Activated CD4-positive, alpha-beta T cell treated with anti-CD3 and anti-CD28 coated beads for 48 hours (primary cell): Measurements from ENCODE around the gene KDM5B.
A peak's percentile ranks its signal among the peaks of the same experiment; 100 is the strongest.
"Not testable (repeated sequence)": the region's sequence is repeated elsewhere in the genome, so short reads cannot be mapped to it uniquely, and the experiment has no call there.

ENCODE experiments used
- DNase-seq: peaks from one replicate; pipeline ENCODE4 v3.0.0-alpha.2; 2020

Gene KDM5B

GRCh38 chr1:202812176-202813026, 4.2 kb upstream of the KDM5B start:
- DNase-seq, result no peak

DNA sequence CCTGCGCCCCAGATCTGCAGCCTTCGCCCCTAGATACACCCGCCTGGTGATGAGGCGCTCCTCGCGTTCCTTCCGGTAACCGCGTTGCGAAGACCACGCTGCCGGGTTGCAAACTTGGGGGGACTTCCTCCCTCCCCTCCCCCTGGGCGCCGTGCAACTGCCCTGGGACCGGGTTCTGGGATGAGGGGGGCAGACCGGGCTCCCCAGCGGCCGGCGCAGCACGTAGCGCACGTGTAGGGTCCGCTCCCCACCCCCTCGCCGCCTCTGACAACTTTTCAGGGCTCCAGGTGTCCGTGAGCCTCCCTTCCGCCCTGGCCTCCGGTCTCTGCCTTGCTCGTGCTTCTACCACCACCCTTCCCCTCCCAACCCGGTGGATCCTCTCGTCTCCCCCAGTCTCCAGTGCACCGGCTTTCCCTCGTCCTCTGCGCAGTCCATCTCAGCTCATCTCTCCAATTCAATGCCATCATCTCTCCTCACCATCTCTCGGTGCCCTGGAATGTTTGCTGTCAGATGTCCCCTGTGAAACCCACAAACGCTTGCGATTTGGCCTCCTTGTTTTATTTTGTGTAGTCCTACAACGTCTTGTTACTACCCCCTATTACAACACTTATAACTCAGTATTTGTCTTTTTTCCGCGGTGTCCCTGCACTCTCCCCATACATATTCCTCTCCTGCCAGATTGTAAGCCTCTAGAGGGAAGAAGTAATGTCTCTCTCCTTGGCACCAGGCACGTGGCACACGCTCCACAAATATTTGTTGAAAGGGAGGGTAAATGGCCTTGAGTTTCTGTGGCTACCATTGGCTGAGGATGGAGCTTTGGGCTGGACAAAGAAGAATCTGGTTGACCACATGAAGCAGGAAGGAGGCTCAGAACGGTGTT, 3.3 kb upstream of the KDM5B start:
- peak; percentile 50 for DNase-seq

DNA sequence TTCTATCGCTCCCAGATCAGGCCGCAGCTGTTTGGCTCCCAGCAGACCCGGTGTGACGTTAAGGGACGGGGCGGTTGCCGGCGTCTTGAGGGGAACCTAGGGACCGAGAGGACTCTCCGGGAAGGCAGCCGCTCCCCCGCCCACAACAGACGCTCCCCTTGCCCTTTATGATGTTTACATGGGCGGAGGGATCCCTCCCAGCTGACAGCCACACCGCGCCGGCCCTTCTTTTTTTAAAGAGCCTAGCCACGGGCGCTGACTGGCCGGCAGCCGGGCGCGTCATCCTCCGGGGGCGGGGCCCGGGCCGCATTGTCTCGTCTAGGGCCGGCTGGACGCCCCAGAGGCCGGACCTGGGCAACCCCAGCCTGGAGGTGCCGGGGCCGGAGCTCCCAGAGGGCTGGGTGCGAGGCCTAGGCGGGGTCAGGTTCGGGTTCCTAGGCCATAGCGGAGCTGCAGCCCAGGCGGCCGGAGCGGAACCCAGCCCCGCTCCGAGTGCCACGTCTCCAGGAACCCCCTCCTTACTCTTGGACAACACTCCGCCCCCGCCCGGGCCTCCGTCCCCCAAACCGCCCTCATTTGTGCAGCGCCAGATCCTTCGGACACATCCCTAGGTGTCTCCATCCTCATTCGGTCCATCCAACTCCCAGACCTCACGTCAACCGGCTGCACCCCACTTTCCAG, 2.5 kb upstream of the KDM5B start, which contains the start of gene PCAT6:
Gene PCAT6, plus strand, starts transcription at position 340 of the 681 bp plus-strand sequence.
- peak; percentile 91 for DNase-seq

- DNase-seq, result no peak
These were observed 2.0 kb upstream of the KDM5B start for GRCh38 chr1:202810193-202810614.

DNA sequence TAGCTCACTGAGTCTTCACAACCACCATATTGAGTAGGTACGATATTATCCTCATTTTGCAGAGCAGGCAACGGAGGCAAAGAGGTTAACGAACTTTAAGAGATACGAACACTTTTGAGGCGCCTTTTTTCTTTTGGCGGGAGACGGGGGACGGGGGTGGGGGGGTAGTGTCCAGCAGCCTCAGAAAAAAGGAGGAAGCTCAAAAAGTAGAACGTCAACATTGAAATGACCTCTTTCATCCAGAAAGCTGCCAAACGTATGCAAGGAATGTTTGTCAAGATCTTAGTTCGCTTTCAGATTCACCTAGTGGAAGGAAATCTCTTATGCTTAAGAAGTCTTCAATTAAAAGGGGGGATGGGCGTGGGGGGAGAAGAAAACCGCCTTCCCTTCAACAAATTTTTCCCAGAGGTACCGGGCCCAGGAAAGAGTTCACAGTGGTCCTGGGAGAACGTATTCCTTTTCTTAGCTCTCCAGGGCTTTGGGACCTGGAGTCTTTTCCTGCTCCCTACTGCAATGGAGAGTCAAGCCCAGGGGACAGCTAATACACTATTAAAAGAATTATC, 1.5 kb upstream of the KDM5B start:
- DNase-seq, result no peak

DNA sequence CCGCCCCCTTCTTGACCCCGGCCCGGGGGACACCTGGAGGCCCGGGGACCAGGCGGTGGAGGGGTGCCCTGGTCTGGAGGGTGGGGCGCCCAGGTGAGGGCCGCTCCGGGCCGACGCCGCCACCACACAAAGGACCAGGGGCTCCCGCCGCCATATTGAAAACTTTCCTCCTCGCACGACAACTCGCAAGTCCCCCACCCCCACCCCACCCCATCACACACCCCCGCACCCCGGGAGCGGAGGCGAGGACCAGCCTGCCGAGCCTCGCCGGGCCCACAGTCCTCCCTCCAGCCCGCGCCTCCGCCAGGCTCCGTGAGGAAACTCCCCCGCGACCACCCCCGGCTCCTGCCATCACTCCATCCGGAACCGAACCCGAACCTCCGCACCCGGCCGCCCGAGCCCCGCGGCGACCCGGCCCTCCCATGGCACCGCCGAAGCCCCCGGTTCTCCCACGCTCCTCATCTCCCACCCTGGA, 733 bp downstream of the KDM5B start:
- DNase-seq, result peak; percentile 60

- peak; percentile 51 for DNase-seq
These were observed 1.3 kb downstream of the KDM5B start for GRCh38 chr1:202806845-202807450.

DNA sequence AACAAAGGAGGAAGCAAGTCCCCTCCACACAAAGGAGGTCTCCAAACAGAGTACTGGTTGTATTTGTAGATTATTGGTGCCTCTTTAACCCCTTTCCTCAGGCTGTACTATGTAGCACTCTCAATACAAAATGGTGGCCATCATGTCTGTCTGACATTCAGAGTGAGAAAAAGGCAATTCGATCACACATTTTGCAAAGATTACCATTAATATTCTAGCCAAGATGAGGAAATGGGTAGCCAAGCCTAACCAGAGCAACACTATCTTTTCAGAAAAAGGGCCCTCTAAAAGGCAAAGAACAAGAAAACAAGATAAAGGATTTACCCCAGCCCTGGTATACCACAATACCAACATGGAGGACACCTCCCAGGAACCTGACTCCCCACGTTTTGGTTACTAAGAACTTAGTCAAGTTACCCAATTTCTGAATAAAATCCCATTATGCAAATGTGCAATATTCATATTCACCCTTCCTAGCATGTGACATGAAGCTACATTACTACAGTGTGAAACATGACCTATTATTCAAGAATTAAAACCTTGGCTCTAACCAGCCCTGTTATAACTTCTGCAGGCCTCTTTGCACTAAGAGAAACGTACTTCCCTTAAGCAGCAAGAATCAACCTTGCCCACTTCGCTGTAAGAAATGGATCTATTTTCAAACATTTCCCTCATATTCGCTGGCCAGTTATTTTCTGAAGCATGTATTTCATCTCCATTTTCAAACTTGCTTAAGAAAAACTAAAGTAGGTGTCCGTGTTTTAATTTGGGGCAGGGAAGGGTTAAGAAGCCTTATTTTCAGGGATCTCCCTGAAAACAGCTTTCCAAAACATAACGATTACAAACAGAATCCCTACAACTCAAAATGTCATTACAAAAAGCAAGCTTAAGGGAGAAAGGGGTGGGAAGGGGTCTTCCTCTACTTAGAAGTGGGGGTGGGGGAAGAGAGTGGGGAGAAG, 2.1 kb downstream of the KDM5B start:
- peak; percentile 45 for DNase-seq

DNA sequence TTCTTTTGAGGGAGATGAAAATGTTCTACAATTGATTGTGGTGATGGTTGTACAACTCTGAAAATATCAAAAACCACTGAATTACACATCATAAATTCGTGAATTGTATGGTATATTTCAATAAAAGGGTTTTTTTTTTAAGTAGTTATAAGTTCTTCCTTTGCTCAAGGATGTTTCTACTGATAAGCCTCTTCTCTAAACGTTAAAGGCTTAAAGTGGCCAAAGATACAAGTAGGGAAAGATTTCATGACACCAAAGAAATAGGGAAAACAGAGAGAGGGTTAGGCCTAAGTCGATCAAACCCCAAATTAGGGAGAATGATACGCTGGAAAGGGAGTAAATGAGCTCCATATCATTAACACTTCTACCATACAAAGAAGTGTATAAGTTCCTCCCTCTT, 4.1 kb downstream of the KDM5B start:
- no peak for DNase-seq

DNA sequence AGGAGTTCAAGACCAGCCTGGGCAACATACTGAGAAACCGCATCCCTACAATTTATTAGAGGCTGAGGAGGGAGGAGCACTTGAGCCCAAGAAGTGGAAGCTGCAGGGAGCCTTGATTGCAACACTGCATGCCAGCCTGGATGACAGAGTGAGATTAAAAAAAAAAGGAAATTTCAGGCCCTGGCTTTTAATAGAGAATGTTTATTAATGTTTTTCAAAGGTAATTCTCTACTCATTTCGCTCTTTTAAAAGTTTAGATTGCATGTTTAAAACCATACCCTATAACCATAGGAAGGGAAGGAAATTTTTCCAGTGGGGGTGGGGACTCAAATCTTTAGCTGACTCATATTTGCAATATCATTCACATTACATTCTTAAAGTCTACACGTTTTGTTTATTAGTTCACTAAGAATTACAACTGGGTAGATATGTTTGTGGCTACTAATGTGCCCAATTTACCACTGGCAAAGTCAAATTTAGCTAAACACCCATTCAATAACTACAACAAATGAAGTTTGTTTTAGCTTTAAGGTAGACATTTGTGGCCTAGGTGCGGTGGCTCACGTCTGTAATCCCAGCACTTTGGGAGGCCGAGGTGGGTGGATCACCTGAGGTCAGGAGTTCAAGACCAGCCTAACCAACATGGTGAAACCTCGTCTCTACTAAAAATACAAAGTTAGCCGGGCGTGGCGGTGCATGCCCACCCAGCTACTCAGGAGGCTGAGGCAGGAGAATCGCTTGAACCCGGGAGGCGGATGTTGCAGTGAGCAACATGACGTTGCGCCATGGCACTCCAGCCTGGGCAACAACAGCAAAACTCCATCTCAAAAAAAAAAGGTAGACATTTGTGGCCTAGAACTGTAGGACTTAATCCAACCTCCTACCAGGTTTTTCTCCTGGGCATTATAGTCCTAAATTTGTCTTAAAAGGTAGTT, 5.0 kb downstream of the KDM5B start:
- DNase-seq, result no peak

GRCh38 chr1:202802034-202802433, 6.2 kb downstream of the KDM5B start:
- DNase-seq, result no peak

GRCh38 chr1:202801175-202801574, 7.0 kb downstream of the KDM5B start:
- DNase-seq, result no peak

- no peak for DNase-seq
These were observed 7.5 kb downstream of the KDM5B start for GRCh38 chr1:202800742-202801141.

- DNase-seq, result no peak
These were observed 9.4 kb downstream of the KDM5B start for GRCh38 chr1:202798792-202799331.

- DNase-seq, result no peak
These were observed 10.0 kb downstream of the KDM5B start for GRCh38 chr1:202798260-202798659.

DNA sequence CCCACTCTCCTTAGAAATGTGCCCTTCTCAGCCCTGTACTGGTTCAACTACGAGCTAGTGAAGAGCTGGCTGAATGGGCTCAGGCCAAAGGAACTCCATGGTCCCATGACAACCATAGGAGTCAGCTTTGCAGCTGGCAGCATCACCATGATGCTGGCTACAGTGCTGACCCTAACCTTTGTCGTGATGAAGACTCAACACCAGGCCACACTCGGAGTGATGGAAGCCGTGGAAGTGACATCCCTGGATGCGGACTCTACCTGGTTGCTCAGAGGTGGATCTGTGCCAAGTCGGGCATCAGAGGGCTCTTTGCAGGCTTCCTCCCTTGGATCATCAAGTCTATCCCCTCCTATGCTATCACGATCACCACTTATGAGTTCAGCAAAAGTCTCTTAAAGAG, 11.6 kb downstream of the KDM5B start:
- DNase-seq, result no peak

GRCh38 chr1:202794931-202795330, 13.3 kb downstream of the KDM5B start:
- DNase-seq, result not testable (repeated sequence)

DNA sequence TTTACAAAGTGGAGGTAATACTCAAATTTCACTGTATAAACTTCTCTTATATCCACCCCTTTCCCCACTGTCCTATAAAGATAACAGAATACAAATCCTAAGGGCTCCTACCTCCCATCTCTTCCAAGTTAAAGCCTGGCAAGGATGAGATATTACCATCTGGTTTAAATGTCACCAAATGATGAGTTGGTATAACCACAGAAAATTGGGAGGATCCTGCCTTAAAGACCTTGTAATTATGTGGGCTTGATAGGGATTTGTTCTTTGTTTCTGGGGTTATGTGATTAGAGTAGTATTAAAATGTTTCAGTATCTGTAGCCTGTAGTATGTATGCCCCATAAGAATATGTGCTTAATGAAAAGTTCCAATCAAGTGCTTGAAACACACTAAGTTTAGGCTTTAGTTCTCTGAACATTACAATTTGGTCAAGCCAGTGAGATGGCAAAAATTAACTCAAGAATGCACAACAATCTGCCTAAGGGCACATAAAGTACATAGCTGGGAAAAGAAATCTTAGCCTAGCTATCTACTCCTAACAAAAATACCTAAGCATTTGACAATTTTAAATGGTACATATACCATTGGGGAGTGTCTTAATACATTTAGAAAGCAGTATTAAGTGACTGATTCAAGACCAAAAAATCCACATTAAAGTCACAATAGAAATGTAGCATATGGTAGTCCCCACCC, 14.0 kb downstream of the KDM5B start:
- DNase-seq, result no peak
